Ishikawa (cell line): Measurements from ENCODE around the gene STXBP4.

ENCODE experiments used
- CREB1 ChIP-seq: IDR thresholded peaks from 2 replicates; pipeline ENCODE4 v1.6.1; 2012; ENCODE audit warnings: low read depth
- EP300 ChIP-seq: IDR thresholded peaks from 2 replicates; pipeline ENCODE4 v1.6.1; 2012; ENCODE audit warnings: borderline replicate concordance
- TAF1 ChIP-seq: IDR thresholded peaks from 2 replicates; pipeline ENCODE4 v1.6.1; 2012; ENCODE audit warnings: low read depth, mild to moderate bottlenecking
- TF ChIP-seq, protein P1 (sequence below): IDR thresholded peaks from 2 replicates; pipeline ENCODE4 v1.6.1; 2012; ENCODE audit warnings: low read depth, mild to moderate bottlenecking
- TF ChIP-seq, protein P2 (sequence below): IDR thresholded peaks from 2 replicates; pipeline ENCODE4 v1.6.1; 2012
- TF ChIP-seq, protein P3 (sequence below): IDR thresholded peaks from 2 replicates; pipeline ENCODE4 v1.6.1; 2012

DNA sequence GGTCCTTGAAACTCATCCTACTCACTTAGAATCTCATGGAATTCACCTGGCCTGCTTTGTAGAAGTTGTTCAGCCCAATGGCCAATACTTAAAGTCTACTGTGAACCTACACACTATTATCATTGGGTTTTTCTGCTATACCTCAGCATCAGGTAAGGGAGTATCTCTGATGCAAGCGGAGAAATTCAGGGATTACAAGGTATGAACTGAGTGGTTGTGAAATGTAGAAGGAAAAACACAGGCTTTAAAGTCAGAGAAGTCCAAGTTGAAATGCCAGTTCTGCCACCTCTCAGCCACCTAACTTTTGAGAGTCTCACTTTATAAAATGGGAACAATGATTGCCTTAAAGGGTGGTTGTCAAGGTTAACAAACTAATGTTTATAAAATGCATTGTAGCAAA lies 31.1 kb upstream of the STXBP4 start:
- TF ChIP-seq, protein P1, sequence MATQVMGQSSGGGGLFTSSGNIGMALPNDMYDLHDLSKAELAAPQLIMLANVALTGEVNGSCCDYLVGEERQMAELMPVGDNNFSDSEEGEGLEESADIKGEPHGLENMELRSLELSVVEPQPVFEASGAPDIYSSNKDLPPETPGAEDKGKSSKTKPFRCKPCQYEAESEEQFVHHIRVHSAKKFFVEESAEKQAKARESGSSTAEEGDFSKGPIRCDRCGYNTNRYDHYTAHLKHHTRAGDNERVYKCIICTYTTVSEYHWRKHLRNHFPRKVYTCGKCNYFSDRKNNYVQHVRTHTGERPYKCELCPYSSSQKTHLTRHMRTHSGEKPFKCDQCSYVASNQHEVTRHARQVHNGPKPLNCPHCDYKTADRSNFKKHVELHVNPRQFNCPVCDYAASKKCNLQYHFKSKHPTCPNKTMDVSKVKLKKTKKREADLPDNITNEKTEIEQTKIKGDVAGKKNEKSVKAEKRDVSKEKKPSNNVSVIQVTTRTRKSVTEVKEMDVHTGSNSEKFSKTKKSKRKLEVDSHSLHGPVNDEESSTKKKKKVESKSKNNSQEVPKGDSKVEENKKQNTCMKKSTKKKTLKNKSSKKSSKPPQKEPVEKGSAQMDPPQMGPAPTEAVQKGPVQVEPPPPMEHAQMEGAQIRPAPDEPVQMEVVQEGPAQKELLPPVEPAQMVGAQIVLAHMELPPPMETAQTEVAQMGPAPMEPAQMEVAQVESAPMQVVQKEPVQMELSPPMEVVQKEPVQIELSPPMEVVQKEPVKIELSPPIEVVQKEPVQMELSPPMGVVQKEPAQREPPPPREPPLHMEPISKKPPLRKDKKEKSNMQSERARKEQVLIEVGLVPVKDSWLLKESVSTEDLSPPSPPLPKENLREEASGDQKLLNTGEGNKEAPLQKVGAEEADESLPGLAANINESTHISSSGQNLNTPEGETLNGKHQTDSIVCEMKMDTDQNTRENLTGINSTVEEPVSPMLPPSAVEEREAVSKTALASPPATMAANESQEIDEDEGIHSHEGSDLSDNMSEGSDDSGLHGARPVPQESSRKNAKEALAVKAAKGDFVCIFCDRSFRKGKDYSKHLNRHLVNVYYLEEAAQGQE, result no peak
- TF ChIP-seq, protein P2, sequence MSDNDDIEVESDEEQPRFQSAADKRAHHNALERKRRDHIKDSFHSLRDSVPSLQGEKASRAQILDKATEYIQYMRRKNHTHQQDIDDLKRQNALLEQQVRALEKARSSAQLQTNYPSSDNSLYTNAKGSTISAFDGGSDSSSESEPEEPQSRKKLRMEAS, result no peak
- TF ChIP-seq CREB1 (no peak), TAF1 (no peak), EP300 (no peak)
- TF ChIP-seq, protein P3, sequence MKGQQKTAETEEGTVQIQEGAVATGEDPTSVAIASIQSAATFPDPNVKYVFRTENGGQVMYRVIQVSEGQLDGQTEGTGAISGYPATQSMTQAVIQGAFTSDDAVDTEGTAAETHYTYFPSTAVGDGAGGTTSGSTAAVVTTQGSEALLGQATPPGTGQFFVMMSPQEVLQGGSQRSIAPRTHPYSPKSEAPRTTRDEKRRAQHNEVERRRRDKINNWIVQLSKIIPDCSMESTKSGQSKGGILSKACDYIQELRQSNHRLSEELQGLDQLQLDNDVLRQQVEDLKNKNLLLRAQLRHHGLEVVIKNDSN, result no peak
